OCI-M2 (cell line): Measurements from ENCODE around the gene UGT1A4.

ENCODE experiments used
- DNase-seq: peaks from one replicate; lab custom pipeline; 2025; ENCODE audit not compliant: unreplicated experiment; lab: John Stamatoyannopoulos, UW

The UGT1A4 gene

GRCh38 chr2:233779722-233780121, 61.2 kb downstream of the UGT1A4 start:
- DNase-seq, result no peak

DNA sequence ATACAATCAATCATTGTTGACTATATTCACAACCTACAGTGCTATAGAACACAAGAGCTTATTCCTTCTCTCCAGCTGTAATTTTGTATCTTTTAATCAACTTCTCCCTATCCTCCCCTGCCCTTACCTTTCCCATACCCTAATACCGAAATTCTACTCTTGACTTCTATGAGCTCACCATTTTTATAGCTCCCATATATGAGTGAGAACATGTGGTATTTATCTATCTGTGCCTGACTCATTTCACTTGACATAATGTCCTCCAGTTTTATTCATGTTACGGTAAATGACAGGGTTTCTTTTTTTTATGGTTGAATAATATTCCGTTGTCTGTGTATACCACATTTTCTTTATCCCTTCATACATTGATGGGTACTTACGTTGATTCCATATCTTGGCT, 62.2 kb downstream of the UGT1A4 start:
- DNase-seq, result no peak

- DNase-seq, result no peak
These were observed 71.0 kb downstream of the UGT1A4 start for GRCh38 chr2:233789554-233789953.

- no peak for DNase-seq
These were observed 72.8 kb downstream of the UGT1A4 start for GRCh38 chr2:233791151-233791882.

GRCh38 chr2:233791883-233792329, 73.4 kb downstream of the UGT1A4 start:
- no peak for DNase-seq

- no peak for DNase-seq
These were observed 74.2 kb downstream of the UGT1A4 start for GRCh38 chr2:233792720-233793119.

- DNase-seq, result no peak
These were observed 75.1 kb downstream of the UGT1A4 start for GRCh38 chr2:233793465-233794127.

DNA sequence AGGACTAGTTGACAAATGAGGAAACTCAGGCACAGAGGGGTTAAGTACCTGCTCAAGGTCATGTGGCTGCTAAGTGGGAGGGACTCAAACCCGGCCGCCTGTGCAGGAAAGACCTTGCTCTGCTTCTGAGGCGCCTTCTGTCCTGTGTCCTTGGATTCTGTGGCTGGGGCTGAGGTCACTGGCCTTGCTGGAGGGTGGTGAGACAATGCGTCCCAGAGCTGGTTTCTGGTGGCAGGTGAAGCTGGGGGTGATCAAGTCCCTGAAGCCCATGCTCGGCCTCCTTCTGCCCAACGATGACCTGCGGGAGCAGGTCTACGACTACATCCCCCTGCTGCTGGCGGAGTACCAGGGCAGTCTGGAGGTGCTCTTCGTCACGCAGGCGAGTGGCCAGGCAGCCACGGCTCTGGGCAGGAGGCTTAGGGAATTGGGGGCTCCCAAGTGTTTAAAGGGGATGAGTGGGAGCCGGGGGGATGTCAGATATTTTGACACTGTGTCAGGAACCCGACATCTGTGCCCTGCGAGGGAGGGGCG, 75.7 kb downstream of the UGT1A4 start:
- DNase-seq, result no peak

- no peak for DNase-seq
These were observed 77.2 kb downstream of the UGT1A4 start for GRCh38 chr2:233795735-233796171.

GRCh38 chr2:233796254-233796653, 77.7 kb downstream of the UGT1A4 start:
- no peak for DNase-seq

DNA sequence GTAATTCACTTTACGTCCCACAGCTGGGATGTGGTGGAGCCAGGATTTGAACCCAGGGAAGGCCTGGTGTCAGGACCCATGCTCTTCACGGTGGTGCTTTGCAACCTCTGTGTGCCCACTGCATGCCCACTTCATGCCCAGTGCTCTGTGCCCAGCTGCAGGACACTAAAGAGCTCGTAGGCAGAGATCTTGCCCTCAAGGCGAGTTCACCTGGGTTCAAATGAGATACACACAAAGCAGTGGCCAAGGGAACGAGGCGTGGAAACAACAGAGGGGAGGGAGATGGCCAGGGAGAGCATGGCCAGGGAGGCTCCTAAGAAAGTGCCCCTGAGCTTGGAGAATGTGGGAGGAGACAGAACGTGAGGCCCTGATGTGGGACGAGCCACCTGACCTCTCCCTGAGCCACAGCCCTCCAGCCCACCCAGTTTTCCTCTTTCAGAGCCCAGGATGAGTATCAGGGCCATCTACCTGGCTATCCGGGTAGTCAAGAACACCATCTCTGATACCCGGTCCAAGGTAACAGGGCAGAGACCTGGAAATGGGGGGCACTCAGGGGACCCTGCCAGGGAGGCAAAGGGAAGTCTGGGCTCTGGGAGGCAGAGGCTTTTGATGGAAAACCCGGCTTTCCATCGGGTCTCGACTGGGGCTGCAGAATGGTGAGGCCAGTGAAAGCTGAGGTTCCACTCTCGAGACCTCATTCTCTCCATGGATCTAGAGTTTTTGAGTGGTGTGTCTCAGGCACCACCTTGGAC, 80.0 kb downstream of the UGT1A4 start:
- no peak for DNase-seq

DNA sequence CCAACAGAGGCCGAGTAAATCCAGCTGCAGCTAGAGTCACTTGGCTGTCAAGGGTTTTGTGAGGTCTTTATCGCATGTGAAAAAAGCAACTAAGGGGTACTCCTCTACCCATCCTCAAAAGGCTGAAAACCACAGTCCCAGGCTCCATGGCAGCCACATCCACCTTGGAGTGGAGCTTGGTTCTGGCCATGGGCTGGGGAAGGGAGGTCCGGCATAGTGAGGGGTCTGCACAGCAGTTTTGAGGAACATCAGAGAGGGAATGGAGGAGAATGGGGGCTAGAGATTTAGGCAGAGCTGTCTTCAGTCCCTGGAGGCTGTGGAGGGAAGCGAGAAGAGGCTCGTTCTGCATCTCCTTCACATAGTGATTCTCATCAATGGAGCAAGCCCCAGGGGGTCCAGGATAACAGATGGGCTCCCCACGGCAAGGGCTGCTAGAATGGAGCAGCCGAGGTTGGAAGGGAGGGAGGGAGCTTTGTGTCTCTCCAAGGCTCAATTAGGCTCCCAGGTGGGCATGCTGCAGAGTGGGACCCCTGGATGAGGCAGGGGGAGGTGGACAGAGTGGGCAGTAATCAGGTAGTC, 80.6 kb downstream of the UGT1A4 start:
- no peak for DNase-seq

GRCh38 chr2:233799716-233800115, 81.2 kb downstream of the UGT1A4 start:
- DNase-seq, result no peak

DNA sequence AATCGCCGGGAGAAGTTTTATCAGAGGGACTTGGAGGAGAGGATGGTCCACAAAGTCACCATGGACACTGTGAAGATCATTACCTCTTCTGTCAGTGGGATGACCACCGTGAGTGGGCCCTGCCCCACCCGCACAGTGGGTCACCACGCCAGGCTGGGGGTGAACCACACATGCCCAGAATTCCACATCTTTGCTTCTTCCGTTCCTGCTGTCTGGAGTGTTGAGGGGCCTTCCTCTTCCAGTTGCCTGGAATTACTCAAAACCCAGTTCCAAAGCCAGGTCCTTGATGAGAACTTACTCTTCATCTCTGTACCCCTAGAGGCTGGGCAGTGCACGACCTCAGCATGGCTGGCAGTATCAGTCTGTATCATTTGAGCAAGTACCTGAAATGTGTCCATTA, 81.7 kb downstream of the UGT1A4 start:
- no peak for DNase-seq

GRCh38 chr2:233801357-233802131, 83.0 kb downstream of the UGT1A4 start:
- no peak for DNase-seq

GRCh38 chr2:233802132-233802815, 83.7 kb downstream of the UGT1A4 start:
- DNase-seq, result no peak

GRCh38 chr2:233803292-233803911, 84.9 kb downstream of the UGT1A4 start:
- no peak for DNase-seq

- no peak for DNase-seq
These were observed 85.5 kb downstream of the UGT1A4 start for GRCh38 chr2:233803994-233804393.

DNA sequence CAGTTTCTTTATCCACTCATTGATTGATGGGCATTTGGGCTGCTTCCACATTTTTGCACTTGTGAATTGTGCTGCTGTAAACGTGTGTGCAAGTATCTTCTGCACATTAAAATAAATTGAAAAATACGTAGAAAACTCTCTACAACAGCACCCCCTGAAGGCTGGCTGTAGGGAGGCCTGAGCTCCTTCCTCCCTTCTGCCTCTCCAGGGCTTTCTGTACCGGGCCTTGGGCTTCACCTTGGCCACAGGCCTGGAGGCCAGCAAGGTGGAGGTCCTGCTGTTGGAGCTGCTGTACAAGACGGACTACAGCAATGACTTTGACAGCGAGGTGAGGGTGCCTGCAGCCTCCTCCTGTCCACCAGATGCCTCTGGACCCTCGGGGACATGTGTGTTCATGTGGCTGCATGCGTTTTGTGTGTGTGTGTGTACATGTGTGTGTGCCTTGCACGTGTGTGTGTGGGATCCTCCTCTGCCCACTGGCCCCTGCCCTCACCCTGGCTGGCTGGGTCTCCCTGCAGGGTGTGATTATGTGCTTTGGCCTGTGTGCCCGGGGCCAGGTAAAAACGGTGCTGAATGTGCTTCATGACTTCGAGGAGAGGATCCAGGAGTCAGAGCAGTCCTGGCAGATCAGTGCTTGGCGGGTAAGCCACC, 88.8 kb downstream of the UGT1A4 start:
- DNase-seq, result no peak
